GM12892 (cell line): ENCODE measurements around the gene ATXN2L.

Experiments
- POLR2A ChIP-seq: IDR thresholded peaks from 2 replicates; pipeline ENCODE4 v1.6.1; 2011; ENCODE audit warnings: low read depth, low read length, control low read depth
- POLR2AphosphoS5 ChIP-seq: IDR thresholded peaks from 2 replicates; pipeline ENCODE4 v1.6.1; 2011; ENCODE audit warnings: low read depth, low read length, control low read depth
- TAF1 ChIP-seq: IDR thresholded peaks from 2 replicates; pipeline ENCODE4 v1.6.1; 2011; ENCODE audit warnings: low read depth, mild to moderate bottlenecking, control low read depth, low read length, borderline replicate concordance

DNA sequence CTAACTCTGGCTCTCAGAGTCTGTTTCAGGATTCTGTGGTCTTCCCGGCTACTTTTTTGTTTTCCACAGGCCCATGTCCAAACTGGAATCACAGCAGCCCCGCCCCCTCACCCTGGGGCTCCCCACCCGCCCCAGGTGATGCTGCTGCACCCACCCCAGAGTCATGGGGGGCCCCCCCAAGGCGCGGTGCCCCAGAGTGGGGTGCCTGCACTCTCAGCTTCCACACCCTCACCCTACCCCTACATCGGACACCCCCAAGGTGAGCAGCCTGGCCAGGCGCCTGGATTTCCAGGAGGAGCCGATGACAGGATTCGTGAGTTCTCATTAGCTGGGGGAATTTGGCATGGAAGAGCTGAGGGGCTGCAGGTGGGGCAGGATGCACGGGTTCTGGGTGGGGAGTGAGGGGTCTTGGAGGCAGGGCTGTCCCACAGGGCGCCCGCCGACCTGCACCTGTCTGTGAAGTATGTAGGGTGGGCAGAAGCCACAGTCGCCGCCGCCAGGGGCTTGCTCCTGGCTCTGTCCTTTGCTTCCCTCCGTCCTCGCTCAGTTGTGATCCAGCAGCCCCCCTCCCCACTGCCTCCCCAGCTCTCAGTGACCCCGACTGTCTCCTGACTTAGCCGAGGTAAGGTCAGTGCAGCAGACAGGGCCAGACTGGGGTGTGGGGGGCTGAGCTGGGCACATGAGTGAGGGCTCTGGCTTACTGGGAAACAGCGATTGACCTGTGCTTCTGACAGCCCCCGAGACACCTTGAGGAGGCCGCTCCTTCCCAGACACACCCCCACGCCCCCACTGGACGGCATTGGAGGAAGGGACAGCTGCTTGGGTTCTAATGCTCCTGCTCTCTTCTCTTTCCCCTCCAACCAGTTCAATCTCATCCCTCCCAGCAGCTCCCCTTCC is 13.3 kb downstream of the ATXN2L start:
- TF ChIP-seq POLR2AphosphoS5, result no peak
- TF ChIP-seq POLR2A, result peak; percentile 30; the same call in 1 of the 2 replicates
- TF ChIP-seq TAF1, result no peak
